HepG2 (cell line): ENCODE measurements around the gene SLIT3. TPM values are rescaled to one million over a fixed set of nuclear protein-coding genes. Genes with fewer than 3 reads are reported as not detected.
A peak's percentile ranks its signal among the peaks of the same experiment; 100 is the strongest.

Source experiments
- ATAC-seq: fragments of 200-7000 bp; cut with Tn5 transposase; 3 replicates; pipeline ENCODE4 v1.9.1; 2020; ENCODE audit warnings: mild to moderate bottlenecking, moderate library complexity
- BruUV-seq: library from RNA; stranded (reverse); fragments of 400-500 nt; replicated peaks from 2 replicates; lab custom pipeline; 2021; lab: Mats Ljungman, UMichigan
- CTCF ChIA-PET: fragments of 300-600 bp; formaldehyde crosslinking; extraction: SDS; loops from one replicate; lab custom pipeline; 2021; ENCODE audit warnings: low total read pairs, inconsistent platforms, low intra/inter-chr PET ratio; lab: Yijun Ruan, JAX
- POLR2A ChIA-PET: fragments of 350-600 bp; sonication (Branson Sonifier 250); formaldehyde crosslinking; loops from one replicate; lab custom pipeline; 2020; ENCODE audit warnings: antibody characterized with exemption, inconsistent platforms; lab: Yijun Ruan, JAX
- DNase-seq: peaks from one replicate; pipeline ENCODE4 v3.0.0-alpha.2; 2015; ENCODE audit warnings: low spot score
- FAIRE-seq: peaks from 3 replicates; lab custom pipeline; 2011; peaks lifted over from hg19 to GRCh38; lab: Jason Lieb, UNC
- H2AFZ ChIP-seq: one replicate; pipeline ENCODE4 v1.6.1; 2011; ENCODE audit warnings: low read length, inconsistent platforms
- H3K27ac ChIP-seq: fragments of 300-600 bp; 3 replicates; pipeline ENCODE4 v1.8.0; 2011; ENCODE audit warnings: mixed run types, mild to moderate bottlenecking, mixed read lengths, low read length, inconsistent platforms; ENCODE audit not compliant: insufficient read depth; ENCODE audit errors: extremely low read length
- H3K27me3 ChIP-seq, 2 experiments: fragments of 200-600 bp in 1 of 2; 2 replicates in 1 of 2; 3 replicates in 1 of 2; pipeline versions ENCODE4 v1.6.0 to v1.8.0; 2011; ENCODE audit warnings: low read length in 2 of 2, mild to moderate bottlenecking in 2 of 2, moderate library complexity in 2 of 2, inconsistent platforms in 1 of 2; ENCODE audit not compliant: insufficient read depth in 2 of 2, control insufficient read depth in 1 of 2
- H3K36me3 ChIP-seq, 2 experiments: fragments of 200-600 bp in 1 of 2; replicated peaks in 1 of 2; 2 replicates in 1 of 2; 3 replicates in 1 of 2; pipeline versions ENCODE4 v1.5.1 to v1.8.0; 2011; ENCODE audit warnings: low read length in 2 of 2, inconsistent platforms in 1 of 2; ENCODE audit not compliant: insufficient read depth in 2 of 2, control insufficient read depth in 1 of 2
- H3K4me1 ChIP-seq: 2 replicates; pipeline ENCODE4 v1.5.1; 2012; ENCODE audit warnings: low read length, inconsistent platforms; ENCODE audit not compliant: insufficient read depth
- H3K4me2 ChIP-seq: 2 replicates; pipeline ENCODE4 v1.6.0; 2011; ENCODE audit warnings: low read depth, low read length, inconsistent platforms
- H3K4me3 ChIP-seq, 3 experiments: fragments of 200-600 bp in 1 of 3; sonication (generic), shearing (Covaris generic) in 1 of 3; replicated peaks in 1 of 3; 2 replicates each; pipeline ENCODE4 v1.5.1; 2011 to 2016; ENCODE audit warnings: low read length in 3 of 3, inconsistent platforms in 2 of 3, low read depth in 2 of 3, mild to moderate bottlenecking in 2 of 3, control low read depth in 1 of 3, mixed read lengths in 1 of 3; ENCODE audit not compliant: insufficient read depth in 1 of 3
- H3K79me2 ChIP-seq: one replicate; pipeline ENCODE4 v1.6.1; 2011; ENCODE audit warnings: low read length, inconsistent platforms; ENCODE audit not compliant: insufficient read depth
- H3K9ac ChIP-seq: 2 replicates; pipeline ENCODE4 v1.6.0; 2011; ENCODE audit warnings: mild to moderate bottlenecking, low read depth, low read length, inconsistent platforms; ENCODE audit not compliant: insufficient read depth
- H3K9me3 ChIP-seq: 2 replicates; pipeline ENCODE4 v1.5.1; 2012; ENCODE audit warnings: mild to moderate bottlenecking, low read length
- H4K20me1 ChIP-seq: 2 replicates; pipeline ENCODE4 v1.6.0; 2011; ENCODE audit warnings: inconsistent platforms, mild to moderate bottlenecking, low read length, moderate library complexity; ENCODE audit not compliant: insufficient read depth
- ARID5B ChIP-seq: IDR thresholded peaks from 2 replicates; pipeline ENCODE4 v1.4.0; 2020; ENCODE audit warnings: mild to moderate bottlenecking, missing genetic modification reagents
- ASH2L ChIP-seq: fragments of 300-600, 200-600 bp; sonication (generic); IDR thresholded peaks from 2 replicates; pipeline ENCODE4 v1.7.0; 2017; ENCODE audit warnings: low read depth, mild to moderate bottlenecking, moderate library complexity, mixed read lengths, low read length; ENCODE audit not compliant: insufficient read length
- FOXO1 ChIP-seq: sonication (generic); formaldehyde crosslinking; IDR thresholded peaks from 2 replicates; pipeline ENCODE4 v1.4.0; 2020; ENCODE audit warnings: missing genetic modification reagents
- HBP1 ChIP-seq: IDR thresholded peaks from 2 replicates; pipeline ENCODE4 v1.6.1; 2016; ENCODE audit warnings: low read depth, control low read depth
- KMT2B ChIP-seq: IDR thresholded peaks from 2 replicates; pipeline ENCODE4 v1.6.1; 2016; ENCODE audit warnings: missing genetic modification reagents, missing compliant biosample characterization
- RBAK ChIP-seq: sonication (generic); formaldehyde crosslinking; IDR thresholded peaks from 2 replicates; pipeline ENCODE4 v1.5.1; 2020; ENCODE audit warnings: mild to moderate bottlenecking, missing genetic modification reagents
- TOE1 ChIP-seq: sonication (generic); formaldehyde crosslinking; IDR thresholded peaks from 2 replicates; pipeline ENCODE4 v1.4.0; 2020; ENCODE audit warnings: mild to moderate bottlenecking, missing genetic modification reagents
- ZNF574 ChIP-seq: sonication (generic); formaldehyde crosslinking; IDR thresholded peaks from 2 replicates; pipeline ENCODE4 v1.4.0; 2020; ENCODE audit warnings: missing genetic modification reagents
- ZNF746 ChIP-seq: sonication (generic); formaldehyde crosslinking; IDR thresholded peaks from 2 replicates; pipeline ENCODE4 v1.8.0; 2022; ENCODE audit warnings: mild to moderate bottlenecking, missing genetic modification reagents
- ZNF800 ChIP-seq: sonication (generic); formaldehyde crosslinking; IDR thresholded peaks from 2 replicates; pipeline ENCODE4 v1.4.0; 2020; ENCODE audit warnings: missing genetic modification reagents
- WGBS: methylation state at CpG from one replicate; pipeline ENCODE4 v1.1.6; 2017; ENCODE audit warnings: low lambda C conversion rate; 5-methylcytosine and 5-hydroxymethylcytosine counted together
- in situ Hi-C: cut with HindIII; loops from 2 replicates; pipeline ENCODE4 v1.10.0; 2017; ENCODE audit warnings: low pct_unique_long_range_greater_than_20kb; ENCODE audit not compliant: extremely low pct_ligation_motif_present
- intact Hi-C: fragments of 100-400 bp; cut with micrococcal nuclease; formaldehyde crosslinking; loops from one replicate; pipeline ENCODE4 v1.10.0; 2022; ENCODE audit not compliant: unreplicated experiment
- polyA plus RNA-seq, 8 experiments: library from polyadenylated mRNA; depleted of rRNA in 3 of 8; stranded (reverse) in 7 of 8; unstranded in 1 of 8; fragments of >200 nt; fragmentation: Illumina TruSeq in 4 of 8; extraction: Trizol in 4 of 8; gene quantifications; 2 replicates each; pipeline versions ENCODE4 v1.2.1 to v1.2.3, GENCODE V29; 2011 to 2016; ENCODE audit warnings: low read depth in 4 of 8, missing spikeins in 1 of 8, mixed read lengths in 1 of 8; ENCODE audit not compliant: insufficient read depth in 1 of 8
- total RNA-seq, 5 experiments: library from RNA; depleted of rRNA; stranded (reverse); fragments of >200 nt; fragmentation: Illumina TruSeq; extraction: Trizol; gene quantifications; 2 replicates each; pipeline ENCODE4 v1.2.3, GENCODE V29; 2016; ENCODE audit warnings: low read depth in 1 of 5

The SLIT3 gene
- total and polyA plus RNA-seq, 2 of the 13 experiments (the other 11 are each of a cell fraction or from before 2014, with no cell fraction given) = not detected

GRCh38 chr5:168667301-168667840 lies 633.6 kb downstream of the SLIT3 start:
- H3K27me3 ChIP-seq = no peaks in the 10 kb centered on the region; a peak in 1 of 5 replicates
- ATAC-seq (no peak), FAIRE-seq (peak; percentile 32), DNase-seq (no peak)
- in situ Hi-C loops (no loop called here), intact Hi-C loops (no loop called here)
- no peak overlapping the region for H3K9ac ChIP-seq
- no peaks in the 10 kb centered on the region for H3K9me3 ChIP-seq
- no peaks in the 10 kb centered on the region for H3K79me2 ChIP-seq
- H3K4me2 ChIP-seq = no peak overlapping the region
- 33% methylated on average over 4 of the region's 4 CpGs for WGBS
- H2AFZ ChIP-seq = no peak overlapping the region
- no peaks in the 10 kb centered on the region for H4K20me1 ChIP-seq
- no peaks in the 10 kb centered on the region for H3K4me1 ChIP-seq
- no peak overlapping the region for H3K4me3 ChIP-seq
- no peak overlapping the region for H3K27ac ChIP-seq
- POLR2A ChIA-PET = no interaction called here
- TF ChIP-seq ZNF746 (no peak), ZNF800 (CRISPR knock-in tag) (no peak), KMT2B (CRISPR knock-in tag) (no peak), TOE1 (CRISPR knock-in tag) (no peak), RBAK (no peak), HBP1 (CRISPR knock-in tag) (no peak), ARID5B (CRISPR knock-in tag) (no peak), ASH2L (no peak), FOXO1 (CRISPR knock-in tag) (no peak), ZNF574 (CRISPR knock-in tag) (no peak)
- no TSS peak for BruUV-seq
- H3K36me3 ChIP-seq = no peaks in the 10 kb centered on the region
- CTCF ChIA-PET = no interaction called here
